PC-3 (cell line): ENCODE measurements around the gene CARD19. TPM values are rescaled to one million over a fixed set of nuclear protein-coding genes. Genes with fewer than 3 reads are reported as not detected.

Experiments
- ATAC-seq: fragments of 200-7000 bp; cut with Tn5 transposase; 2 replicates; pipeline ENCODE4 v1.9.1; 2020; ENCODE audit warnings: mild to moderate bottlenecking, moderate library complexity
- BruUV-seq: library from RNA; stranded (reverse); fragments of 400-500 nt; replicated peaks from 2 replicates; lab custom pipeline; 2021; lab: Mats Ljungman, UMichigan
- CTCF ChIA-PET: fragments of 300-600 bp; sonication (Branson Sonifier 250); formaldehyde crosslinking; loops from one replicate; lab custom pipeline; 2022; ENCODE audit warnings: antibody characterized with exemption; lab: Charles Lee
- POLR2A ChIA-PET: fragments of 300-600 bp; sonication (Branson Sonifier 250); formaldehyde crosslinking; loops from one replicate; lab custom pipeline; 2022; ENCODE audit warnings: antibody characterized with exemption; ENCODE audit not compliant: unreplicated experiment; lab: Charles Lee
- DNase-seq: peaks from one replicate; pipeline ENCODE4 v3.0.0-alpha.2; 2015
- H2AFZ ChIP-seq: fragments of 300-600 bp; sonication (generic); 2 replicates; pipeline ENCODE4 v1.6.0; 2016; ENCODE audit warnings: antibody characterized with exemption, low read length
- H3F3A ChIP-seq: fragments of 300-600 bp; sonication (generic); one replicate; pipeline ENCODE4 v1.6.0; 2017; ENCODE audit warnings: antibody characterized with exemption, low read length, control low read depth, mild to moderate bottlenecking; ENCODE audit not compliant: unreplicated experiment
- H3K27ac ChIP-seq: fragments of 300-600 bp; sonication (generic); 2 replicates; pipeline ENCODE4 v1.5.1; 2016; ENCODE audit warnings: mild to moderate bottlenecking, low read length
- H3K27me3 ChIP-seq: fragments of 300-600 bp; sonication (generic); 2 replicates; pipeline ENCODE4 v1.6.1; 2016; ENCODE audit warnings: low read length, mixed read lengths
- H3K36me3 ChIP-seq: fragments of 300-600 bp; sonication (generic); 2 replicates; pipeline ENCODE4 v1.6.1; 2016; ENCODE audit warnings: low read depth, mixed run types, low read length, mixed read lengths
- H3K4me1 ChIP-seq: fragments of 300-600 bp; sonication (generic); 2 replicates; pipeline ENCODE4 v1.5.1; 2016; ENCODE audit warnings: low read length; ENCODE audit not compliant: insufficient read depth
- H3K4me2 ChIP-seq: fragments of 300-600 bp; sonication (generic); 2 replicates; pipeline ENCODE4 v1.6.0; 2016; ENCODE audit warnings: low read length
- H3K4me3 ChIP-seq: fragments of 300-600 bp; sonication (generic); 2 replicates; pipeline ENCODE4 v1.5.1; 2016; ENCODE audit warnings: mild to moderate bottlenecking, low read length, mixed read lengths
- H3K79me2 ChIP-seq: fragments of 300-600 bp; sonication (generic); 2 replicates; pipeline ENCODE4 v1.6.1; 2017; ENCODE audit warnings: low read length, mixed read lengths
- H3K9ac ChIP-seq: fragments of 300-600 bp; sonication (generic); 2 replicates; pipeline ENCODE4 v1.6.0; 2016; ENCODE audit warnings: mild to moderate bottlenecking, low read length
- H3K9me2 ChIP-seq: fragments of 300-600 bp; sonication (generic); replicated peaks from 2 replicates; pipeline ENCODE4 v1.6.1; 2016; ENCODE audit warnings: mixed run types, low read length, mixed read lengths
- H3K9me3 ChIP-seq: fragments of 300-600 bp; sonication (generic); 2 replicates; pipeline ENCODE4 v1.6.1; 2016; ENCODE audit warnings: low read length, mixed read lengths
- H4K20me1 ChIP-seq: fragments of 300-600 bp; sonication (generic); 2 replicates; pipeline ENCODE4 v1.6.1; 2016; ENCODE audit warnings: low read length, mixed read lengths
- CTCF ChIP-seq: fragments of 300-600 bp; sonication (generic); conservative IDR thresholded peaks from 2 replicates; pipeline ENCODE4 v1.5.1; 2017; ENCODE audit warnings: antibody characterized with exemption, low read depth, mild to moderate bottlenecking, low read length
- EZH2 ChIP-seq: fragments of 300-600 bp; sonication (generic); IDR thresholded peaks from one replicate; pipeline ENCODE4 v1.6.1; 2017; ENCODE audit warnings: antibody characterized with exemption, mild to moderate bottlenecking, low read length; ENCODE audit not compliant: unreplicated experiment
- EZH2phosphoT487 ChIP-seq: fragments of 300-600 bp; sonication (generic); IDR thresholded peaks from 2 replicates; pipeline ENCODE4 v1.6.1; 2018; ENCODE audit warnings: mild to moderate bottlenecking, antibody characterized with exemption, low read length, borderline replicate concordance
- intact Hi-C: fragments of 100-400 bp; cut with micrococcal nuclease; formaldehyde crosslinking; loops from 2 replicates; pipeline ENCODE4 v1.9.0; 2023
- total RNA-seq: library from RNA; depleted of rRNA; stranded (reverse); fragments of >200 nt; gene quantifications from 2 replicates; pipeline ENCODE4 v1.2.3, GENCODE V29; 2014

CARD19 gene
- total RNA-seq, 1 experiment from 2014 or later, result 68.6 TPM

- Histone ChIP-seq H3K9me3 (no peaks in the 10 kb centered on the region), H3K27me3 (no peaks in the 10 kb centered on the region), H3F3A (no peaks in the 10 kb centered on the region), H3K4me3 (no peak overlapping the region), H3K9me2 (no peaks in the 10 kb centered on the region), H2AFZ (no peak overlapping the region), H3K4me1 (peaks cover 12% of the 10 kb centered on the region), H3K4me2 (no peak overlapping the region), H3K36me3 (no peaks in the 10 kb centered on the region), H3K9ac (no peak overlapping the region), H3K79me2 (no peaks in the 10 kb centered on the region), H4K20me1 (no peaks in the 10 kb centered on the region), H3K27ac (no peak overlapping the region)
- ChIA-PET POLR2A (no interaction called here), CTCF (no interaction called here)
- no peak for DNase-seq
- no TSS peak for BruUV-seq
- no peak for ATAC-seq
- no peak for TF ChIP-seq EZH2phosphoT487
- no peak for TF ChIP-seq EZH2
- TF ChIP-seq CTCF, result no peak
- intact Hi-C loops, result no loop called here
Measured at GRCh38 chr9:93121316-93122241, 25.6 kb downstream of the CARD19 start.

DNA sequence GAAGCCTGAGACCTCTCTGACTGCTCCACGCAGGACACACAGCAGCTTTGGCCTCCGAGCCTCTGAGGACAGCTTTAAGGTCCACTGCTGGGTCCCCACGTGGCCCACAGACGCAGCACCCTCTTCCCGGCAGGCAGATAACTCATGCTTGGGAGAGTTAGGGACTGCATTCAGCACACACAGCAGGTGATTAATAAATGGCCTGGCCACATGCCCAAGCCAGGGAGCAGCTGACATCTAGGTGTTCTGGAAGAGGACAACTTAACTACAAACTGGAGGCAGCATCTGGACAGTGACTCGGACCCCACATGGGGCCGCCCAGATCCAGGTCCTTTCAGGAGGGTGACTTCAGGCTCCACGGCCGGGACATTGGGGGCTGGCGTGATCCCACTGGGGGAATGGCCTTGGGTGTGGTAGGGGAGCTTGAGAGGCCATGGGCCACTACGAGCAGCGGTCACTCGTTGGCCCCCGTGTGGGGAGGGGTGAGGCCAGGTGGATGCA, 26.8 kb downstream of the CARD19 start:
- H3K27ac ChIP-seq, result no peak overlapping the region
- DNase-seq, result no peak
- intact Hi-C loops, result no loop called here
- no peaks in the 10 kb centered on the region for H3K9me2 ChIP-seq
- peaks cover 12% of the 10 kb centered on the region for H3K4me1 ChIP-seq
- H3K4me2 ChIP-seq, result no peak overlapping the region
- CTCF ChIA-PET, result no interaction called here
- H3K9ac ChIP-seq, result no peak overlapping the region
- no peak for ATAC-seq
- no peak for TF ChIP-seq EZH2phosphoT487
- no peak for TF ChIP-seq EZH2
- no peak for TF ChIP-seq CTCF
- H3K4me3 ChIP-seq, result no peak overlapping the region
- no TSS peak for BruUV-seq
- POLR2A ChIA-PET, result no interaction called here
- no peaks in the 10 kb centered on the region for H3F3A ChIP-seq
- H3K9me3 ChIP-seq, result no peaks in the 10 kb centered on the region
- H3K27me3 ChIP-seq, result no peaks in the 10 kb centered on the region
- H4K20me1 ChIP-seq, result no peaks in the 10 kb centered on the region
- H3K79me2 ChIP-seq, result no peaks in the 10 kb centered on the region
- no peaks in the 10 kb centered on the region for H3K36me3 ChIP-seq
- no peak overlapping the region for H2AFZ ChIP-seq
